SK-N-DZ (cell line): Measurements from ENCODE around the gene ATG16L1.

ENCODE experiments used
- DNase-seq: peaks from one replicate; pipeline ENCODE4 v3.0.0-alpha.2; 2015; ENCODE audit warnings: low spot score

The ATG16L1 gene

DNA sequence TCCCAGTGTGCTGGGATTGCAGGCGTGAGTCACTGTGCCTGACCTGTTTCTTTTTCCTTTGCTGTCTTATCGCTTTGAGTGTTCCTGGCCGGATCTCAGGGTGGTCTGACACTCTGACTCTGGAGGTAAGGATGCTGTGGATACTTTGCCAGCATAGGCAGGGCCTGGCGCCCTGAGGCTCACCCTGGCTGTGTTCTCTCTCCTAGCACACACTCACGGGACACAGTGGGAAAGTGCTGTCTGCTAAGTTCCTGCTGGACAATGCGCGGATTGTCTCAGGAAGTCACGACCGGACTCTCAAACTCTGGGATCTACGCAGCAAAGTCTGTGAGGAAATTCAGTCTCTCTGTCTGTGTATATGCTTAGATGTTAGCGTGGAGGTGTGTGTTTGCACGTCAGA, 38.2 kb downstream of the ATG16L1 start:
- DNase-seq, result no peak

DNA sequence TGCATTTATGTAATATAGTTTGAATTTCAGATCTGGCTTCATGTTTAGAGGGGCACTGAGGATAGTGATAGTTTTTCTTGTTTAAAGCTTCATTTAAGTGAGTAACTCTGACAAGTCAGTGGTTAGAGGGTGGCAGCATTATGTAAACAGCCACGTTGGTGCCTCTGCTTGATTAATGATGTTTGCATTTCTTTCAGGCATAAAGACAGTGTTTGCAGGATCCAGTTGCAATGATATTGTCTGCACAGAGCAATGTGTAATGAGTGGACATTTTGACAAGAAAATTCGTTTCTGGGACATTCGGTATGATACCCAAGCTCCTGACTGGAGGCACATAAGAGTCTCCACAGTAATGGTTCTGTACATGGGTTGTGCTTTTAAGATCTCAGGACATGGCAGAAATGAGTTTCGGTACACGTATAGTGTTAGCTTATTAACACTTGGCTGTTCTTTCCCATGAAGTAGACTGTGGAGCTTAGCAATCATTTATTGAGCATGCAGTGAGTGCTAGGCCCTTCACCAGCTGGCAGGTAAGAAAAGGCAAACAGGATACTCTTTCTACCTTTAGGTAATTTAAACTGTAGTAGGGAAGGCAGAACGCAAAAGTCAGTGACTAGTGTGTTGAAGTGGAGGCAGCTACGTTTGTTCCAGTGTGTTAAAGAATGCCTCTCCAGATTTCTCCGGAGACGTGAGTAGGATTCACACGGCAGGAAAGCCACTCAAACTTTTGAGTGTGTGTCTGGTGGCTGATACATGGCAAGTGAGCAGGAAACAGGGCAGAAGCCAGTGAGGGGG, 38.8 kb downstream of the ATG16L1 start:
- no peak for DNase-seq

- no peak for DNase-seq
Observed at GRCh38 chr2:233295891-233296290, 44.4 kb downstream of the ATG16L1 start.

DNA sequence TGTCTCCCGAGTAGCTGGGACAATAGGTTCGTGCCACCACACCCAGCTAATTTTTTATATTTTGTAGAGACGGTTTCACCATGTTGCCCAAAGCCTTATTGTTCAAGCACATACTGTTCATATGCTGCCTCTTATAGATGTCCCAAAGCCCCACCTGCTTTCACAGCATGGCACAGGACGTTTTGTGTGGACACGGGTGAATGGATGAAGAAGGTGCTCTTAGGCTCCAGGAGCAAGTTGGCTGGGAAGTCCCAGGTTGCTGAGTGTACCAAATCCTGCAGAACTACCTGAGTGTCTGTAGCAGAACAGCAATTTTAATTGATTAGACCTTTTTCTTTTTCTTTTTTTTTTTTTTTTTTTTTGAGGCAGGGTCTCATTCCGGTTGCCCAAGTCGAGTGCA, 45.6 kb downstream of the ATG16L1 start:
- no peak for DNase-seq

- DNase-seq, result no peak
Observed at GRCh38 chr2:233300401-233300800, 48.9 kb downstream of the ATG16L1 start.

DNA sequence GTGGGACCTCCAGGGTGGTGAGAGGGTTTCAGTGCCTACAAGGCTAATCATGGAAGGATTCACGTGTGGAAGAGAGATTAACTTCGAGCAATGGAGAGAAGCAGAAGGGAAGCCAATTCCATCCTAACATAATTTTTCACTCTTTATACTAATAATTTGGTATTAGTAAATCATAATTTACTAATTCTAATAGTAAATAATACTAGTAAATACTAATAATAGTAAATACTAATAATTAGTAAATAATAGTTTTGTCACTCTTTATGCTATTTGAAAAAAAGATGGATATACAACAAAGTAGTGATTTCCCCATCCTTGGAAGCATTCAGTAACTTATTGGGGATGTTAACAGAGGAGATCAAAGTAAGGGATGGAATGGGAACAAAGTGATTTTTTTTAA, 49.8 kb downstream of the ATG16L1 start:
- DNase-seq, result no peak

DNA sequence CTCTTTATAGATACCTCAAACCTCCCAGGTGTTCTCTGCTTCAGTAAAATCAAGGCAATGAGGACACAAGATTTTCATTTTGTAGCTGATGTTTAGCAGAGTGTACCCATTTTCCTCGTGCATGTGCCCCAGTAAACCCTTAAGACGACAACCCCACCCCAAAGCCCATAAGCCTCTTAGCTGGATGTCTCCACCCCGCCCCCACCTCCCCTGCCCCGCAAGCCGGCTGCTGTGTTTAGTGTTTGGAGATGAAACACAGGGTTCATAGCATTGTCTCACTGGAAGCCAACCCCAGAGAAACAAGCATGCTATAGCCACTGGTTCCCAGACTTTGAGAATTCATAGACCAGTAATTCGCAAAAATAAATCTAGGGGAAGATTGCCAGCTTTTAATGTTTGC, 50.3 kb downstream of the ATG16L1 start:
- DNase-seq, result no peak

DNA sequence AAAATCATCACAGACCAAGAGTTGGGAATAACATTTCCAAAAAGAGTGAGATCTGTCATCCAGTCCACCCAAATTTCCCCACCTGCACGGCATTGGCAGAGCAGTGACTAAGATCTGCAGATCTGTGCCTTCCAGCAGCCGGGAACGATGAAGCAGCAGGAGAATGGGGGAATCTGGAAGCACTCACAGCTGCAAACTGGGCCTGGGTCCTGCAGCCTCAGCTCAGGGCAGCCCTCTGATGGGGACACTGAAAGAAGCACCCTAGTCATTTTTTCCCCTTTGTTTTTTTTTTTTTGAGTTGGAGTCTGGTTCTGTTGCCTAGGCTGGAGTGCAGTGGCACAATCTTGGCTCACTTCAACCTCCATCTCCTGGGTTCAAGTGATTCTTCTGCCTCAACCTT, 51.8 kb downstream of the ATG16L1 start:
- DNase-seq, result no peak

- DNase-seq, result no peak
Observed at GRCh38 chr2:233307565-233307964, 56.1 kb downstream of the ATG16L1 start, which contains the start of gene SAG. Gene SAG (plus strand): TSS chr2:233307816. CDS start chr2:233309190, 1,374 bp downstream.

GRCh38 chr2:233311241-233311926, 59.9 kb downstream of the ATG16L1 start:
- DNase-seq, result peak; percentile 9

GRCh38 chr2:233312874-233313273, 61.4 kb downstream of the ATG16L1 start:
- no peak for DNase-seq

- DNase-seq, result no peak
Observed at GRCh38 chr2:233314180-233314925, 62.9 kb downstream of the ATG16L1 start.

GRCh38 chr2:233317196-233317943, 65.9 kb downstream of the ATG16L1 start:
- no peak for DNase-seq

GRCh38 chr2:233319256-233319655, 67.8 kb downstream of the ATG16L1 start:
- DNase-seq, result no peak

- DNase-seq, result no peak
Observed at GRCh38 chr2:233320470-233320869, 69.0 kb downstream of the ATG16L1 start.

DNA sequence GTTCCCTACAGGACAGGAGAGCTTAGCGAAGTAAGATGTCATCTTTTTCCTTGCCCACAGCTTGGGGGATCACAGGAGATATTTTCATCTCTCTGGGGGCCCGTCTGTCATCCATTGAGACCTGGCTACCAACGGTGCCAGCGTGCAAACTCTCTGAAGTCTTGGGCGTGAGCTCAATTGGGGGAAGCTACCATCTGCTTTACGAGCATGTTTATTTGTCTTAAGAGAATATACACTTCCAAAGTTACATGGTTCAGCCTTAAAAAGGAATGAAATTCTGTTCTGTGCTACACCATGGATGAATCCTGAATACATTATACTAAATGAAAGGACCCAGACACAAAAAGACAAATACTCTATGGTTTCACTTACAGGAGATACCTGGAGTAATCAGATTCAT, 69.7 kb downstream of the ATG16L1 start:
- no peak for DNase-seq

DNA sequence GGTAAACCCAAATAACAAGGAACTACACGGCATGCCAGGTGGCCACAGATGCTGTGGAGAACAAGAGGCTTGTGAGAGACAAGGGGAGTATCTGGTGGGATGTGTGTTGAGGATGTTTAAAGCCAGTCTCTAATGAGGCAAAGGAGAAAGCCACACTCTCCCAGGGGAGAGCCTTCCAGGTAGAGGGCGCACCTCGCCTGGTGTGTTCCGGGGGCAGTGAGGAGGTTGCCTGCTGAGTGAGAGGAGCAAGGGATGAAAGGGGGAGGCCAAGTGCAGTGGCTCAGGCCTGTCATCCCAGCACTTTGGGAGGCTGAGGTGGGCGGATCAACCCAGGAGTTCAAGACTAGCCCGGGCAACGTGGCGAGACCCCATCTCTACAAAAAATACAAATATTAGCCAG, 72.4 kb downstream of the ATG16L1 start:
- no peak for DNase-seq

DNA sequence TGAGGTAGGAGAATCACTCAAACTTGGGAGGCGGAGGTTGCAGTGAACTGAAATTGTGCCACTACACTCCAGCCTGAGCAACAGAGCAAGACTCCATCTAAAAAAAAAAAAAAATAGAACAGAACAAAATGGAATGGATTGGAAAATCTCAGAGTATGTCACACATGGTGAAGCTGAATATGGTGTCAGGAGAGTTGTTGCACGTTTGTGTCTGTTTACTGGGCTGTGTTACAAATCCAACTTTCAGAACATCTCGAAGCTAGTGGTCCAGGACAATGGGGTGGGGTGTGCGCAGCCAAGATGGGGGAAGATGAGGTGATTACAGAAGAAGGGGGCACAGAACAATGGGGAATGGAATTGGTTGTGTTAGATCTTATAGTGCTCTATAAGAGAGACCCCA, 73.8 kb downstream of the ATG16L1 start:
- DNase-seq, result no peak

DNA sequence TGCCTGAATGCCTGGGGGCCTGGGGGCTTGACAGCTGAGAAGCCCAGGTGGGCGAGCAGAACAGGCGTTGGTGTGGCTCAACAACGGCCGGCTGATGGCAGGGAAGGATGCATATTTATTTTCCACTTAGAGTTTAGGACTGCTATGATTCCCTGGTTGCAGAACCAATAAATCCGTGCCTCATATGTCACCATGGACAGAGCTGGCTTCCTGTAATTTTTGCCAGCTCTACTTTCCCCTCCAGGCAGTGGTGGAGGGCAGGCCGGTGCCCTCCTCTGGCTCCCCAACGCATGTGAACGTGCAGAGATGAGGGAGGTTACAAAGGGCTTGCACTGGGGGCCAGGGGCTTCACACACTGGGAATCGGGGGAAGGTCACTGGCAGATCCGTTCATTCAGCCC, 74.3 kb downstream of the ATG16L1 start:
- no peak for DNase-seq

DNA sequence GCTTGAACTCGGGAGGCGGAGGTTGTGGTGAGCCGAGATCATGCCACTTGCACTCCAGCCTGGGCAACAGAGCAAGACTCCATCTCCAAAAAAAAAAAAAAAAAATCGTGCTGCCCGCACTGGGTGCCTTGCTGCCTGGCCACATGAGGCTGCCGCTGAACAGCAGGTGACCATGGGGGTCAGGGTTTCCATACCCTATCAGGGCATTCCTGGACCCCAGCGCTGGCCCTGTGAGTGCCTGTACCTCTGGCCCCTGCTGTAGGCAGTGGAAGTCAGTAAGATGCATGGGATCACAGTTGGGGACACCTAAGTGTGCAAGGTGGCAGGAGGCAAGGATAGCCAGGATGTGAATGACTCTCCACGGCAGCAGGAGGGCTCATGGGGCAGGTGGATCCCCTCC, 75.0 kb downstream of the ATG16L1 start:
- no peak for DNase-seq

DNA sequence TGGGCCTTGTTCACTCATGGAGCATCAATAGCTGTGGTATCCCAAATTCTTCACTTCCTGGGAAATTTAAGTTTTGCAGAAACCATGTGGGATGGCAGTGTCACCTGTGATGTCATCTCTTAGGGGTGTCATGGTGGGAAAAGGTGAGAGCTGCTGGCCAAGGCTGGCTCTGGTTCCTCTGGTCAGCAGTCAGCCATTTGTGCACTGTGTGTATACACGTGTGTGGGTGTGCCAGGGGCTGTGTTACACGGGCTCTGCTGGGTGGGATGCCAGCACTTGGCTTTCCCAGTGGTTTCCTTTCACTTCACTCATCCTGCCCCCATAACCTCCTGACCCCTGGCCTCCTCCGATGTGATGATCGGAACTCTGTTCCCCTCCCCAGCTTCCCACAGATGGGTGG, 77.4 kb downstream of the ATG16L1 start:
- DNase-seq, result no peak
